ENCODE data around the gene FCHO1. TPM values are rescaled to one million over a fixed set of nuclear protein-coding genes. Genes with fewer than 3 reads are reported as not detected.
A peak's percentile ranks its signal among the peaks of the same experiment; 100 is the strongest.

FCHO1 gene
- total RNA-seq, 4 donors from 2014 or later: 1.4 to 9.9 (median 3.0) TPM

DNA sequence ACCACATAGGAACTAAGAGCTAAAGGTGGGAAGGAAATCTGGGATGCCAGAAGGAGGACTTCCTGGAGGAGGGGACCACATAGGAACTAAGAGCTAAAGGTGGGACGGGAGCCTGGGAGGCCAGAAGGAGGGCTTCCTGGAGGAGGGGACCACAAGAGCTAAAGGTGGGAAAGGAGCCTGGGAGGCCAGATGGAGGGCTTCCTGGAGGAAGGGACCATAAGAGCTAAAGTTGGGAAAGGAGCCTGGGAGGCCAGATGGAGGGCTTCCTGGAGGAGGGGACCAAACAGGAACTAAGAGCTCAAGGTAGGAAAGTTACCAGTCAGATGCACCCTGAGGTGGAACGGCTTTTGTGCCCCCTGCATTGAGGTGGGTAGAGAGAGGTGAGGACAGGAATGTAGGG lies 9.8 kb upstream of the FCHO1 start:
- DNase-seq (ENCODE audit: low spot score in 2 of 2): no peak
- TF ChIP-seq POLR2A (IDR thresholded peaks at IDR 0.05) (no peak), EP300 (IDR thresholded peaks at IDR 0.05) (no peak)
- TF ChIP-seq, protein P1, sequence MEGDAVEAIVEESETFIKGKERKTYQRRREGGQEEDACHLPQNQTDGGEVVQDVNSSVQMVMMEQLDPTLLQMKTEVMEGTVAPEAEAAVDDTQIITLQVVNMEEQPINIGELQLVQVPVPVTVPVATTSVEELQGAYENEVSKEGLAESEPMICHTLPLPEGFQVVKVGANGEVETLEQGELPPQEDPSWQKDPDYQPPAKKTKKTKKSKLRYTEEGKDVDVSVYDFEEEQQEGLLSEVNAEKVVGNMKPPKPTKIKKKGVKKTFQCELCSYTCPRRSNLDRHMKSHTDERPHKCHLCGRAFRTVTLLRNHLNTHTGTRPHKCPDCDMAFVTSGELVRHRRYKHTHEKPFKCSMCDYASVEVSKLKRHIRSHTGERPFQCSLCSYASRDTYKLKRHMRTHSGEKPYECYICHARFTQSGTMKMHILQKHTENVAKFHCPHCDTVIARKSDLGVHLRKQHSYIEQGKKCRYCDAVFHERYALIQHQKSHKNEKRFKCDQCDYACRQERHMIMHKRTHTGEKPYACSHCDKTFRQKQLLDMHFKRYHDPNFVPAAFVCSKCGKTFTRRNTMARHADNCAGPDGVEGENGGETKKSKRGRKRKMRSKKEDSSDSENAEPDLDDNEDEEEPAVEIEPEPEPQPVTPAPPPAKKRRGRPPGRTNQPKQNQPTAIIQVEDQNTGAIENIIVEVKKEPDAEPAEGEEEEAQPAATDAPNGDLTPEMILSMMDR (IDR thresholded peaks at IDR 0.05): no peak
- peaks cover 0 to 8% (median 0%) of the 10 kb centered on the region in 3 donors for H3K36me3 ChIP-seq
- no peaks in the 10 kb centered on the region for H3K4me1 ChIP-seq
- H3K9me3 ChIP-seq: no peaks in the 10 kb centered on the region
- WGBS, 2 donors: 88 to 89% methylated on average over 2 of the region's 2 CpGs
- H3K4me3 ChIP-seq: no peak overlapping the region
- H3K27me3 ChIP-seq: peaks cover 0 to 8% of the 10 kb centered on the region in 2 donors
- H3K27ac ChIP-seq: no peak overlapping the region

DNA sequence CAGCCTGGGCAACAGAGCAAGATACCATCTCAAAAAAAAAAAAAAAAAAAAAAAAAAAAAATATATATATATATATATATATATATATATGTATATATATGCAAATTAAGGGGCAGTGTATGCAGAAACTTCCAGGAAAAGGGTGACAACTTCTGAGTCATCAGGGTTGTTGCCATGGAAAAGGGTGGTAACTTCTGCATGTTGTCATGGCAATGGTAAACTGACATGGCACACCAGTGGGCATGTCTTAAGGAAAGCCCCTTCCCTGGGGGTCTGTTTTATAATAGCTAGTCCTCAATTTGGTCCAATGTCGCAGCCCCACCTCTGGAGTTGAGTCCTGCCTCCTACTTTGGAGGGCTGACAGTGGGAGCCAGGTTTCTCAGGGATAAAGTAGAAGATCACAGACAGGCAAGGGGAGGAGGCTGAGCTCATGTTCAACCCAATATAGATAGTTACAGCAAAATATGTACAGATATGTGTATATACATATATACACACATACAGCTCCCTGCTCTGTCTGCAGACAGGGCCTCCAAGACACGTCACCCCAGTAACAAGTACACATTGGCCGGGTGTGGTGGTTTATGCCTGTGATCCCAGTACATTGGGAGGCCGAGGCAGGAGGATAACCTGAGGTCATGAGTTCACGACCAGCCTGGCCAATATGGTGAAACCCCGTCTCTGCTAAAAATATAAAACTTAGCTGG lies 7.2 kb upstream of the FCHO1 start:
- 74 to 83% methylated on average over 6 of the region's 6 CpGs for WGBS, 2 donors
- H3K9me3 ChIP-seq: no peaks in the 10 kb centered on the region

DNA sequence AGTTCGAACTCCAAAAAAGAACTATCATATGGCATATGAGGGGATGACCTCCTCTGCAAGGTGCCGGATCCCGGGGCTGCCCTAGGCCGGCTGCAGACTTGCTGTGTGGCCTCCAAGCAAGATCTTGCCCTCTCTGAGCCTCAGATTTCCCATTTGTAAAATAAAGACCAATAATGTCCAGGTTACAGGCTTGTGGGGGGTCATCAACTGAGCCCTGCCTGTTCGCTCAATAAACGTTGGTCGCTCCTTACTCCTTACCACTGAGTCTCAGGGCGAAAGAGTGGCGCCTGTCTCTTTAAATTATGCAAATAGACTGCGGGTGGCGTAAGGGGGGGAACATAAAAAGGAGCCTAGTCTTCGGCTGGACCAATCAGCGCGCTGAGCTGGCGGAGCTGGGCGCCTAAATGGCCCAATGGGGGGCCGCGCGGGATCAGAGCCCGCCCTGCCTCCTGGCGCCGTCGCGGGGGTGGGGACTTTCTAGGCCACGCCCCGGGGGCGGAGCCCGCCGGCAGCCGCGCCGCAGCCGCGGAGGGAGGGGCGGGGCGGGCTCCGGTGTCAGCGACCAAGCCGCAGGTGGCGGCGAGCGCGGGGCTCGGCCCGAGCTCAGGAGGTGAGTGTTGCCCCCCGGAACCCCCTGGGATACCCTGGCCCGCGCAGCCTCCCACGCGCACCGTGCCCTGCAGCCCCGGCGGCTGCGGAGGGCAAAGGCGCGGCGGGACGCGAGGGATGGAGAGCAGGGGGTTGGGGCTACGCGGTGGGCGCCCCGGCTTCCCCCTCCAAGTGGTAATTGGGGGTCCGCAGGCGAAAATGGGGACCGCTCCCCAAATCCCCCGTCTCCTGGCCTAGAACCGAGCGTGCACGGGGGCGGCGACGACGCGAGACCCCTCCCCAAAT lies 3.8 kb upstream of the FCHO1 start:
- no peaks in the 10 kb centered on the region for H3K9me3 ChIP-seq
- WGBS, 2 donors: 10 to 14% methylated on average over 27 to 40 of the region's 75 CpGs
- peaks cover 0 to 22% of the 10 kb centered on the region in 2 donors for H3K27me3 ChIP-seq
- DNase-seq (ENCODE audit: low spot score in 2 of 2): peak; percentile 74 to 82
- no peak for TF ChIP-seq EP300 (IDR thresholded peaks at IDR 0.05)
- TF ChIP-seq, protein P1 (IDR thresholded peaks at IDR 0.05): no peak
- peak in 1 of 2 donors; percentile 10 for TF ChIP-seq POLR2A (IDR thresholded peaks at IDR 0.05)
- H3K4me1 ChIP-seq: peaks cover 0 to 18% (median 5%) of the 10 kb centered on the region in 4 donors
- no peak overlapping the region for H3K27ac ChIP-seq
- peak overlapping the region; percentile 30 to 52 (median 42) for H3K4me3 ChIP-seq
- H3K36me3 ChIP-seq: no peaks in the 10 kb centered on the region

More for the DNA sequence above, 7.2 kb upstream of the FCHO1 start:
- Histone ChIP-seq H3K4me1 (peaks cover 0 to 18% (median 3%) of the 10 kb centered on the region in 4 donors), H3K27ac (no peak overlapping the region), H3K4me3 (no peak overlapping the region), H3K36me3 (no peaks in the 10 kb centered on the region), H3K27me3 (peaks cover 0 to 22% of the 10 kb centered on the region in 2 donors)
- TF ChIP-seq, protein P1 (IDR thresholded peaks at IDR 0.05): no peak
- TF ChIP-seq POLR2A (IDR thresholded peaks at IDR 0.05) (no peak), EP300 (IDR thresholded peaks at IDR 0.05) (no peak)
- DNase-seq (ENCODE audit: low spot score in 2 of 2): no peak

DNA sequence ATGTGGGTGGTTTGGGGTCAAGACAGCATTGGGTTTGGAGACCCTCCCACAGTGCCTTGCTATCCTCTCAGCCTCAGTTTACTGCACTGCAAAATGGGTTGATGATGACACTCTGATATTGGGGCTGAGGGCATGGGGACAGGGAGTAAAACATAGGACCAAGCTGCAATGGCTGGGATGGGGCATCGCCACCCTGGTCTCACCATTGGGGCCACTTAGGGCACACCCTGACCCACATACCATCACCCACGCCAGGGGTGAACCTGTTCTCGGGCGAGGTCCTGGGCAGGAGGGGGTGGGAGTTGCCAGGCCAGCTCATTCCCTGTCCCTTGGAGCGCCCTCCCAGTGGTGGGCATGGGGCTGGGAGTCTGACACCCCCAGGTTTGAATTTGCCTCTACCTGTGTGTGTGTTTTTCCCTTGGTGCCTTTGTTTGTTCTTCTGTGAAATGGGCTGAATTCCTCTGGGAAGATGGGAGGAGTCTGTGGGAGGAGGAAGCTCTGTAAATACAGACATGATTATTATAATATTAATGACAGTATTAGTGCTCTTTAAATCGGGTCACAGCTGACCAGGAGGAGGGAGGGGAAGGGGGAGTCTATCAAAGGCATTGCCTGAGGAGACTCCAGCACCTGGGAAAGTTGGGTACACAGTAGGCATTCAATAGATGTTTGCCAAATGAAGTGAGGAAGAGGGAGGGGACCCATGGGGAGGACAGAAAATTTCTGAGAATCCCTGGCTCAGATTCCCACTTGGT lies 2.2 kb upstream of the FCHO1 start:
- DNase-seq (ENCODE audit: low spot score in 2 of 2): no peak
- H3K27me3 ChIP-seq: peaks cover 0 to 22% of the 10 kb centered on the region in 2 donors
- H3K4me1 ChIP-seq: peaks cover 0 to 18% (median 5%) of the 10 kb centered on the region in 4 donors
- no peaks in the 10 kb centered on the region for H3K9me3 ChIP-seq
- no peak overlapping the region for H3K27ac ChIP-seq
- TF ChIP-seq, protein P1 (IDR thresholded peaks at IDR 0.05): no peak
- TF ChIP-seq EP300 (IDR thresholded peaks at IDR 0.05) (no peak), POLR2A (IDR thresholded peaks at IDR 0.05) (no peak)
- H3K36me3 ChIP-seq: no peaks in the 10 kb centered on the region
- H3K4me3 ChIP-seq: no peak overlapping the region
- 71 to 74% methylated on average over 6 of the region's 6 CpGs for WGBS, 2 donors

Data from tibial nerve (tissue), 4 donors.